Measurements from ENCODE around the gene LRRC56.

The LRRC56 gene, protein sequence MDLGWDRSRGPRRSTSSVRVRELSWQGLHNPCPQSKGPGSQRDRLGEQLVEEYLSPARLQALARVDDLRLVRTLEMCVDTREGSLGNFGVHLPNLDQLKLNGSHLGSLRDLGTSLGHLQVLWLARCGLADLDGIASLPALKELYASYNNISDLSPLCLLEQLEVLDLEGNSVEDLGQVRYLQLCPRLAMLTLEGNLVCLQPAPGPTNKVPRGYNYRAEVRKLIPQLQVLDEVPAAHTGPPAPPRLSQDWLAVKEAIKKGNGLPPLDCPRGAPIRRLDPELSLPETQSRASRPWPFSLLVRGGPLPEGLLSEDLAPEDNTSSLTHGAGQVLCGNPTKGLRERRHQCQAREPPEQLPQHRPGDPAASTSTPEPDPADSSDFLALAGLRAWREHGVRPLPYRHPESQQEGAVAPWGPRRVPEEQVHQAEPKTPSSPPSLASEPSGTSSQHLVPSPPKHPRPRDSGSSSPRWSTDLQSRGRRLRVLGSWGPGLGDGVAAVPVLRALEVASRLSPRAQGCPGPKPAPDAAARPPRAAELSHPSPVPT

GRCh38 chr11:536841-537621, at the start of gene LRRC56:
Gene LRRC56, plus strand, starts transcription at chr11:537527. Its CDS starts 3,158 bp downstream, at chr11:540685.
- intact Hi-C loops (cut with DNase I): no loop called here

GRCh38 chr11:487571-488021, 49.7 kb upstream of the LRRC56 start:
- no peak for DNase-seq
- intact Hi-C loops (cut with DNase I): no loop called here

More at GRCh38 chr11:536841-537621, at the start of gene LRRC56:
- peak; percentile 44 to 91 (median 80) for DNase-seq

GRCh38 chr11:488062-488461, 49.3 kb upstream of the LRRC56 start:
- DNase-seq: no peak
- intact Hi-C loops (cut with DNase I): no loop called here

- DNase-seq: no peak
- intact Hi-C loops (cut with DNase I): no loop called here
These were observed 48.7 kb upstream of the LRRC56 start for GRCh38 chr11:488579-488978.

GRCh38 chr11:488992-489391, 48.3 kb upstream of the LRRC56 start:
- peak in 9 of 42 donors; percentile 27 to 67 (median 59) for DNase-seq
- intact Hi-C loops (cut with DNase I): no loop called here

DNA sequence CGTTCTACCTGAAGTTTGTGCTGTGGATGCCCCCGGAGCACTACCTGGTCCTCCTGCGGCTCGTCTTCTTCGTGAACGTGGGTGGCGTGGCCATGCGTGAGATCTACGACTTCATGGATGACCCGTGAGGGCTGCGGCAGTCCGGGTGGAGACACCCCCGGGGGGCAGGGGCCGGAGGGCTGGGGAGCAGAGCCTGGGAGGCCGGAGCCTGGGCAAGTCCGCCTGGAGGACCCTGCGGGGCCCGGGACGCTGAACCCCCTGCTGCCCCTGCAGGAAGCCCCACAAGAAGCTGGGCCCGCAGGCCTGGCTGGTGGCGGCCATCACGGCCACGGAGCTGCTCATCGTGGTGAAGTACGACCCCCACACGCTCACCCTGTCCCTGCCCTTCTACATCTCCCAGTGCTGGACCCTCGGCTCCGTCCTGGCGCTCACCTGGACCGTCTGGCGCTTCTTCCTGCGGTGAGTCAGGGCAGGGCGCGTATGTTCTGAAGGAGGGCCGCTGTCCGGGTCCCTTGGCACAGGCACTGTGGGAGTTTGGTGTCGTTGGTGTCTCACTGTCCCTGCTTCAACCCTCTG, 47.6 kb upstream of the LRRC56 start:
- intact Hi-C loops (cut with DNase I): no loop called here
- no peak for DNase-seq

DNA sequence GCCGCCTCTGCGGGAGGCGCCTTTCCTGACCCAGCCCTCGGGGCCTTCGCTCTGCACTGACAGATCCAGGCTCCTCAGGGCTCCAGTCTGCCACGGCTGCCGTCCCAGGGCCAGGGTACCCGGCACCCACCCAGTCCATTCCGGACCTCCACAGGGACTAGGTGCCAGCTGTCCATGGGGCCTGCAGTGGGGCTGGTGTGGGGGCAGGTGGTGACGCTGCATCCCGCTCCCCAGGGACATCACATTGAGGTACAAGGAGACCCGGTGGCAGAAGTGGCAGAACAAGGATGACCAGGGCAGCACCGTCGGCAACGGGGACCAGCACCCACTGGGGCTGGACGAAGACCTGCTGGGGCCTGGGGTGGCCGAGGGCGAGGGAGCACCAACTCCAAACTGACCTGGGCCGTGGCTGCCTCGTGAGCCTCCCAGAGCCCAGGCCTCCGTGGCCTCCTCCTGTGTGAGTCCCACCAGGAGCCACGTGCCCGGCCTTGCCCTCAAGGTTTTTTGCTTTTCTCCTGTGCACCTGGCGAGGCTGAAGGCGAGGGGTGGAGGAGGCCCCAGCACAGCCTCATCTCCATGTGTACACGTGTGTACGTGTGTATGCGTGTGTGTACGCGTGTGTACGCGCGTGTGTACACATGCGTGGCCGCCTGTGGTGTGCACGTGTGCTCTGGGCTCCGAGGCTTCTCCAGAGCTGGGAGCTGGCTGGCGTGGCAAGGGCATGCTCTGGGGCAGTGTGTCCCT, 47.0 kb upstream of the LRRC56 start:
- intact Hi-C loops (cut with DNase I): no loop called here
- no peak for DNase-seq

DNA sequence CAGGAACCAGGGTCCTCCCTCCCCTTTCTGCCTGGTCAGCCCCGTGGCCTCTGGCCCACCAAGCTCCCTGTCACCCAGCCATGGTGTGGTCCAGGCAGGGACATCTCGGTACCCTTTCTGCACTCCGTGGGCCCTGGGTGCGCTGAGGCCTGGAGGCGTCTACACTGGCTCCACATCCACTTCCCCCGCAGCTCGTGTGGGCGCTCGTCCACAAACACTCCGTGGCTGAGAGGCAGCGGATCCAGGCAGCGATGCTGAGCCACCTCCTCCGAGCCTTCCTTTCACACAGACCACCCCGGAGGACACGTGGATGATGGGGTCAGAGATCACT, 46.4 kb upstream of the LRRC56 start:
- intact Hi-C loops (cut with DNase I): no loop called here
- DNase-seq: no peak

- DNase-seq: no peak
- intact Hi-C loops (cut with DNase I): no loop called here
These were observed 46.0 kb upstream of the LRRC56 start for GRCh38 chr11:491358-491757.

DNA sequence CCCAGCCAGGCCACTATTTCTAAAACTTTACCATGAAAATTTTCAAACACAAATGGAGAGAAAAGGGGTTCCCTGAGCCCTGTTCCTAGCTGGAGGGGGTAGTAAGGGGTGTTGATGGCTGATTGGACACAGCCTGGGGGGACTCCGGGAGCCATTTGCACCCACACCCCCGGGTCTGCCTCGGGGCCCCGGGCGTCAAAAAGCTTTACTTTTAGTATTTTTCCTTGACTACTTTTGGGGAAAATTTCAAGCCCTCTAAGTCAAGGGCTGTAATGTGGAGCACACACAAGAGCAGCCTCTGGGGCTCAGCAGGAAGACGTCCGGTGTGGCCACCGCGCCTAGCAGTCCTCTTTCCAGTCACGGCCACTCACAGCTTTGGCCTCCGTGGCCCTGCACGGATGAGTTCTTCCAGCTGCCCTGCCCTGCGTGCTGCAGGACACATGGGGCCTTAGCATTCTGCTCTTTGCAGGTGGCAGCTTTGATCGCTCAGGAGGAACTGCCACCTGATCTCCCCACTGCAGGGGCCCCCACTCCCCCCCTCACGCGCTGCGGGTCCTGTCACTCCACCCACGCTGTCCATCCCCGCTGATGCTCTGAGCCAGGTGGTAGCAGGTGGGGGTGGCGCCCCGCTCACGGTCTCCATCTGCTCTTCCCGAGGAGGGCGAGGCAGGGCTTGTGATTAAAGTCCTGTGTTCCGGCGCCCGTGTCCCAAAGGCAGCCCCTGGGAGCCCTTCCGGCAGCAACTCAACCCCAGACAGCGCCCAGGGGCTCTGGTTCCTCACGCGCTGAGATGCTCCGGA, 44.7 kb upstream of the LRRC56 start:
- DNase-seq: no peak
- intact Hi-C loops (cut with DNase I): no loop called here

DNA sequence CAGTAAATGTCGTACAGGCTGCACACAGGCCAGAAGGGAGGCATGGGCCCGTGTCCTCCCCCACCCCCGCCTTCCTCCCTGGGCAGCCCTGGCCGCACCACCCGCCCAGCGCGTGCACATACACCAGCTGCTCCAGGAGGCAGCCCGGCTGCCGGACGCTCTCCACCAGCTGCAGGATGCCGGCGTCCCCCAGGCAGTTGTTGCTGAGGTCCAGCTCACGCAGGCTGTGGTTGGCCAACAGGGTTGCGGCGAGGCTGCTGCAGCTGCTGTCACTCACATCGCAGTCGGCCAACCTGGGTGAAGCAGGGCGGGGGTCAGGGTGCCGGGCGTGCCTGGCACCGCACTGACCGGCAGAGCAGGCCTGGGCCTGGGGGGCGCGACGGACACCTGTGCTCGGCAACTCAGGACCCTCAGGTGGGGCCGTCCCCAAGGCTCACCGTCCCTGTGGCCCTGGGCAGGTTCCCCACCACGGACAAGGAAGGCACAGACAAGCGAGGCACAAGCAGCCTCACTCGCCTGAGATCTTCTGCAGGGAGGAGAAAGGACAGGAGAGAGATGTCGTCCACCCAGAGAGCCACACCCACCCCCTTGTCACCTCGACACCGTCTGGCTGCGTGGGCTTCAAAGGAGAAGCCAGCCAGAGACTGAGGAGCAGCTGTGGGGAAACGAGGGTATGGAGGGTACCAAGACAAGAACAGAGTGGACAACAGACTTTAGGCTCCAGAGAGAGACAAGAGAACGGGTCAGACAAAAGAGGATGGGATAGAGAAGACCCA, 42.4 kb upstream of the LRRC56 start:
- intact Hi-C loops (cut with DNase I): no loop called here
- DNase-seq: peak; percentile 36 to 96 (median 86)

DNA sequence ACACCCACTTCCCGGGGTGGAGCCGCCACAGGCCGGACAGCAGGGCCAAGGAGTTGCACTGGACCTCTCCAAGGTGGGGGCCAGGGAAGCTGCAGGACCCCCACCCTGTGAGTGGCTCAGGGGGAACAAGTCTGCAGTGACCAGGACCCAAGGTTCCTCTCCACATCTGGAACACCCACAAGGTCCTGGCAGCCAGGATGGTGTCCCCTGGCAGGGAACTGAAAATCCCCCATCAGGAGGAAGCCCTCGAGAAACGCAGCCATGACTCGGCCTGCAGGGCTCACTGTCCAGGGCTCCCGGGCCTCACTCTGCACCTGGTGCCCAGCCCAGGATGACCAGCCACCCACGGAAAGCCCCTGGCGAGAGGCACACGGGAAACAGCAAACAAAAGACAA, 41.8 kb upstream of the LRRC56 start:
- DNase-seq: no peak
- intact Hi-C loops (cut with DNase I): no loop called here

DNA sequence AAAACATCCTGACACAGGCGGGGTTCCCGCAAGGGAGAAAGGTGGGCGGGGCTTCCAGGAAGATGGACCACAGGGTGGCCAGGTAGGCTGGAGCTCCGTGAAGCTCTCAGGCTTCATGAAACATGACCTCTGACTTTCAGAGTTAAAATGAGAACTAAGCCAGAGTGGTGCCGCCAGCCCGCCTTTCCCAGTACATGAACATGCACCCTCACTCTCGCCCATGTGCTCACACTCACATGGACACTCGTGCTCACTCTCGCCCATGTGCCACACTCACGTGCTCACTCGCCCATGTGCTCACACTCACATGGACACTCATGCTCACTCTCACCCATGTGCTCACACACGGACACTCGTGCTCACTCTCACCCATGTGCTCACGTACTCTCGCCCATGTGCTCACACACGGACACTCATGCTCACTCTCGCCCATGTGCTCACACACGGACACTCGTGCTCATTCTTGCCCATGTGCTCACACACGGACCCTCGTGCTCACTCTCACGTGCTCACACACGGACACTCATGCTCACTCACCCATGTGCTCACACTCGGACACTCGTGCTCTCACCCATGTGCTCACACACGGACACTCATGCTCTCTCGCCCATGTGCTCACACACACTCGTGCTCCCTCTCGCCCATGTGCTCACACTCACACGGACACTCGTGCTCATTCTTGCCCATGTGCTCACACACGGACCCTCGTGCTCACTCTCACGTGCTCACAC, 40.3 kb upstream of the LRRC56 start:
- intact Hi-C loops (cut with DNase I): no loop called here
- DNase-seq: no peak

DNA sequence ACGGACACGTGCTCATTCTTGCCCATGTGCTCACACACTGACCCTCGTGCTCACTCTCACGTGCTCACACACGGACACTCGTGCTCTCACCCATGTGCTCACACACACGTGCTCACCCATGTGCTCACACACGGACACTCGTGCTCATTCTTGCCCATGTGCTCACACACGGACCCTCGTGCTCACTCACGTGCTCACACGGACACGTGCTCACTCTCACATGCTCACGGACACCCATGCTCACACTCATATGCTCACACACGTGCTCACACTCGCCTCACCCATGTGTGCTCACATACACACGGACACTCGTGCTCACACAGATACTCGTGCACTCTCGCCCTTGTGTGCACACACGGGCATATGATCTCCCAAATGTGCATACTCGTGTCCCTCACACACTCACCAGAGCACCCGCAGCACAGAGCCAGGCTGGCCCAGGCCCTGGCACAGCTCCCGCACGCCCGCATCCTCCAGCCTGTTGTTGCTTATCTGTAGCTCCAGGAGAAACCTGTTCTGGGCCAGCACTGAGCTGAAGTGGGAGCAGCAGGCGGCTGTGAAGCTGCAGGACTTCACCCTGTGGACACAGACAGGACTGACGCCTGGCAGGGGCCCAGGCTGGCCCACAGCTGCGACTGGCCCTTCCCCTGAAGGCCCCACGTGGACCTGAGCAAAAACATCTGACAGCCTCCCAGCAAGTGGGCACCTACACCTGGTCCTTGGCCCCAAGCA, 39.6 kb upstream of the LRRC56 start:
- DNase-seq: no peak
- intact Hi-C loops (cut with DNase I): no loop called here

- no peak for DNase-seq
- intact Hi-C loops (cut with DNase I): no loop called here
These were observed 38.8 kb upstream of the LRRC56 start for GRCh38 chr11:498297-499181.
